ENCODE data around the gene FGFBP2.

The FGFBP2 gene

GRCh38 chr4:16000708-16001483, 37.9 kb upstream of the FGFBP2 start:
- TF ChIP-seq CTCF (IDR thresholded peaks at IDR 0.05; ENCODE audit: borderline replicate concordance, insufficient read depth, low read depth, low read length), result no peak
- no peak overlapping the region for H3K4me3 ChIP-seq (ENCODE audit: low read depth, low read length)

DNA sequence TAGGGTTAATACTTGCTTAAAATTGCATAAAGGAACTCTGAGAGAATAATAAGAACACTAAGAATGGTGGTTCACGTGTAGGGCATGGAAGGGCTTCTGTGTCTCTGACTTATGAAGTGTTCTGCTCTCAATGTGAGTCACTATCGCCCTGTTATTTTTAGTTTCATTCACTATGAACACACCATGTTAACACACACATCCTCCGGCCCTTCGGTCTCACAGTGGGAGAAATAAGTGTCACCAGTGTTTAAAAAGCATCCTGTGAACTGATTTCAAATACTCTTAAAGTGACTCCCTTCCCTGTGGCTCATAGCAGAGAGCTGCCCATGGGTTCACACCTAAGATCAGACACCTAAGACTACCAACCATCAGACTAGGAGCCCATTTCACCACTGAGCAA, 33.8 kb upstream of the FGFBP2 start:
- no peak overlapping the region for H3K4me3 ChIP-seq (ENCODE audit: low read depth, low read length)
- TF ChIP-seq CTCF (IDR thresholded peaks at IDR 0.05; ENCODE audit: borderline replicate concordance, insufficient read depth, low read depth, low read length), result no peak

DNA sequence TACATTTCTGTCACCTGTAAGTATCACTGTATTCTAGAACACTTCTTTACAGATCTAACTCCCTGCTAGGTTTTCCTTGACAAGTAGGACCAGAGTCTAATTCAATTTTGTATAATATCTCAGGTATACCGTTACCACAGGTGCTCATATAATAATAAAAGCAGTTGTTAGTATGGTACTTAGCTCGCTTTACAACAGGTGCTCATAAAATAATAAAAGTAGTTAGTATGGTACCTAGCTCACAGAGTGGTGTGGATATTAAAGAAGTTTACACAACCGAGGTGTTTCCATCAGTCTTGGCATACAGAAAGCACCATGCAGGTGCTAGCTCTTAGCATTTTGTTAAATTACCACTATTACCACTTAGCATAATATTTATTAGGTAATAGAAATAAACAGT, 32.9 kb upstream of the FGFBP2 start:
- no peak for TF ChIP-seq CTCF (IDR thresholded peaks at IDR 0.05; ENCODE audit: borderline replicate concordance, insufficient read depth, low read depth, low read length)
- no peak overlapping the region for H3K4me3 ChIP-seq (ENCODE audit: low read depth, low read length)

DNA sequence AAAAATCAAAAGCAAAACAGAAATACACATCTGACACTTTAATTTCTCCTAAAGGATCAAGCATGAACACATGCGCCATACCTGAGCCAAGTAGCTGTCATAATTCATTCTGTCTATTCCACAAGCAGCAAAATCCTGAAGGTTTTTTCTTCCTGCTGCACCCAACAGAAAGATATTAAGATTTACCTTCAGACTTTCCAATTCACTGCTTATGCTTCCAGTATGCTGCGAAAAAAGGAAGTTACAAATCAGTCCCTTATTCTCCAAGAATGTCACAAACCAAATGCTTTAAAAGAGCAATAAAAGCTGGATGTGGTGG, 29.2 kb upstream of the FGFBP2 start:
- no peak for TF ChIP-seq CTCF (IDR thresholded peaks at IDR 0.05; ENCODE audit: borderline replicate concordance, insufficient read depth, low read depth, low read length)
- H3K4me3 ChIP-seq (ENCODE audit: low read depth, low read length), result no peak overlapping the region

GRCh38 chr4:15990570-15991285, 27.8 kb upstream of the FGFBP2 start:
- no peak for TF ChIP-seq CTCF (IDR thresholded peaks at IDR 0.05; ENCODE audit: borderline replicate concordance, insufficient read depth, low read depth, low read length)
- H3K4me3 ChIP-seq (ENCODE audit: low read depth, low read length), result no peak overlapping the region

- no peak for TF ChIP-seq CTCF (IDR thresholded peaks at IDR 0.05; ENCODE audit: borderline replicate concordance, insufficient read depth, low read depth, low read length)
Observed at GRCh38 chr4:15989424-15989823, 26.4 kb upstream of the FGFBP2 start.

GRCh38 chr4:15988222-15988621, 25.2 kb upstream of the FGFBP2 start:
- no peak overlapping the region for H3K4me3 ChIP-seq (ENCODE audit: low read depth, low read length)
- TF ChIP-seq CTCF (IDR thresholded peaks at IDR 0.05; ENCODE audit: borderline replicate concordance, insufficient read depth, low read depth, low read length), result no peak

More at GRCh38 chr4:15989424-15989823, 26.4 kb upstream of the FGFBP2 start:
- H3K4me3 ChIP-seq (ENCODE audit: low read depth, low read length), result no peak overlapping the region
